NCI-H69 (cell line): ENCODE data around the gene BAZ1A.

Source experiments
- DNase-seq: peaks from one replicate; lab custom pipeline; 2025; lab: John Stamatoyannopoulos, UW

The BAZ1A gene

GRCh38 chr14:34875031-34875922, at the start of gene BAZ1A:
BAZ1A (minus strand) TSS chr14:34875360; CDS start chr14:34874604, 756 bp downstream.
- DNase-seq = peak; percentile 96

GRCh38 chr14:34920339-34920738, 45.2 kb upstream of the BAZ1A start:
- DNase-seq = peak; percentile 38

GRCh38 chr14:34913619-34914018, 38.5 kb upstream of the BAZ1A start:
- DNase-seq = no peak

GRCh38 chr14:34912966-34913365, 37.8 kb upstream of the BAZ1A start:
- DNase-seq = no peak

- DNase-seq = peak; percentile 17
Measured at GRCh38 chr14:34912182-34912581, 37.0 kb upstream of the BAZ1A start.

GRCh38 chr14:34911209-34912150, 36.3 kb upstream of the BAZ1A start:
- no peak for DNase-seq

- DNase-seq = no peak
Measured at GRCh38 chr14:34906287-34906686, 31.1 kb upstream of the BAZ1A start.

- no peak for DNase-seq
Measured at GRCh38 chr14:34895277-34895676, 20.1 kb upstream of the BAZ1A start.

GRCh38 chr14:34890937-34891336, 15.8 kb upstream of the BAZ1A start:
- no peak for DNase-seq

- no peak for DNase-seq
Measured at GRCh38 chr14:34888186-34888585, 13.0 kb upstream of the BAZ1A start.

GRCh38 chr14:34883954-34884353, 8.8 kb upstream of the BAZ1A start:
- DNase-seq = no peak

GRCh38 chr14:34874386-34875030, 652 bp downstream of the BAZ1A start:
- DNase-seq = peak; percentile 88

GRCh38 chr14:34873589-34874385, 1.4 kb downstream of the BAZ1A start:
- peak; percentile 88 for DNase-seq

GRCh38 chr14:34872822-34873588, 2.2 kb downstream of the BAZ1A start:
- DNase-seq = no peak

- no peak for DNase-seq
Measured at GRCh38 chr14:34867199-34867598, 8.0 kb downstream of the BAZ1A start.

GRCh38 chr14:34865889-34866574, 9.1 kb downstream of the BAZ1A start:
- DNase-seq = no peak

GRCh38 chr14:34863844-34864243, 11.3 kb downstream of the BAZ1A start:
- no peak for DNase-seq

GRCh38 chr14:34858765-34859164, 16.4 kb downstream of the BAZ1A start:
- no peak for DNase-seq

- no peak for DNase-seq
Measured at GRCh38 chr14:34857689-34858449, 17.3 kb downstream of the BAZ1A start.
